ENCODE results near the gene RBP2. TPM values are rescaled to one million over a fixed set of nuclear protein-coding genes. Genes with fewer than 3 reads are reported as not detected.

RBP2 gene
- total and polyA plus RNA-seq, 4 donors, result 0.79 TPM; not detected in 3

DNA sequence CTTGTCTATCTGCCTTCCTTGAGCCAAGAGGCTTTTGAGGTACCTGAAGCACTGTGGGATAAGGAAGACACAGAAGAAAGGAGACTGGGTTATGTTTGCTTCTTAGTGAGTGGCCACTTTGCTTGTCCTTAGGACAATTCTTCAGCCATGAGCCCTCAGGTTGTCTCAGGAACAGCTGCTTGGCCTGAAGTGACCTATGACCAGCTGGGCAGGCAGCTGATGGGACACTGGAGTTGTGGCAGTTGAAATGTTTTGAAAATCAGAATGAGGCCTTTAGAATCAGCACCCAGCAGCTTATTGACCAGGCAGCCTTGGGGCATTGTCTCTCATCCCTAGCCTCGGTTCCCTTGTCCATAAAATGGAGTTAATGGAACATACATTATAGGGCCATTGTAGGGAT lies 37.0 kb downstream of the RBP2 start (continued):
- no peak for TF ChIP-seq ZBTB33 (IDR thresholded peaks at IDR 0.05)
- TF ChIP-seq, protein P1, sequence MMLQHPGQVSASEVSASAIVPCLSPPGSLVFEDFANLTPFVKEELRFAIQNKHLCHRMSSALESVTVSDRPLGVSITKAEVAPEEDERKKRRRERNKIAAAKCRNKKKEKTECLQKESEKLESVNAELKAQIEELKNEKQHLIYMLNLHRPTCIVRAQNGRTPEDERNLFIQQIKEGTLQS (IDR thresholded peaks at IDR 0.05), result no peak
- no peak for TF ChIP-seq FOXA1 (IDR thresholded peaks at IDR 0.05)
- TF ChIP-seq SP1 (IDR thresholded peaks at IDR 0.05), result no peak
- no peak for TF ChIP-seq RXRA (IDR thresholded peaks at IDR 0.05)

DNA sequence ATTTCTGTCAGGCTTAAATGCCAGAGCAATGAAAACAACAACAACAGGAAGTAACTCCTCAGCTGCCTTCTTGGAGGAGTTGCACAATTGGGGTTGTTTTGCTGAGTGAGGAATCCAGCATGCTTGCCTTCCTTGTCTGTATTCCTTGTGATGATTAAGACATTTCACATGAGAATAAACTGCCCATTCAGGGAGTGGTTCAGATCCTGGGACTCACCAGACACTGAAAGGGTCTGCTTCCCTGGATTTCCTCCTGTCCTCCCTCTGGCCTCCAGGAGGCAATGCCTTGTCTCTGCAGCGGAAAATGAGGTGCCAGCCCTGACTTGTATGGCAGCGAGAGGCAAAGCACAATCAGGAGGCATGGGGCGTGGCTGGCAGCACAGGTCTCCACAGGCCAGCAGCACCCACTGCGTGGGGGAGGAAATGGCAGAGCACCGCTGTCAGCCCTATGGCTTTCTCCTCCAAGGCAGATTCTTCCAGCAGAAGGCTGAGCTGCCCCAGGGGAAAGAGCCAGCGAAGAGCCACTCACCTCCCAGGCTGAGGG lies 41.5 kb downstream of the RBP2 start:
- Histone ChIP-seq H3K4me3 (ENCODE audit: low read depth in 1 of 3, low read length in 3 of 3) (no peak overlapping the region), H3K9ac (ENCODE audit: low read depth in 1 of 2, low read length in 2 of 2) (no peak overlapping the region), H3K36me3 (ENCODE audit: control insufficient read depth in 4 of 4, insufficient read depth in 3 of 4, low read depth in 1 of 4, low read length in 3 of 4) (no peaks in the 10 kb centered on the region), H3K9me3 (ENCODE audit: control insufficient read depth in 4 of 4, low read length in 3 of 4) (no peaks in the 10 kb centered on the region), H3K4me1 (ENCODE audit: control insufficient read depth in 4 of 4, insufficient read depth in 4 of 4, low read length in 3 of 4) (no peaks in the 10 kb centered on the region), H3K27me3 (ENCODE audit: control insufficient read depth in 4 of 4, insufficient read depth in 4 of 4, low read length in 3 of 4) (no peaks in the 10 kb centered on the region), H3K27ac (ENCODE audit: low read depth in 1 of 2, low read length in 2 of 2) (no peak overlapping the region)
- WGBS, result 86% methylated on average over 6 of the region's 6 CpGs
- no peak for TF ChIP-seq HNF4G (IDR thresholded peaks at IDR 0.05)
- TF ChIP-seq TAF1 (conservative IDR thresholded peaks at IDR 0.05), result no peak
- no peak for TF ChIP-seq NR2F2 (IDR thresholded peaks at IDR 0.05)
- TF ChIP-seq ZBTB33 (IDR thresholded peaks at IDR 0.05), result no peak
- no peak for TF ChIP-seq SP1 (IDR thresholded peaks at IDR 0.05)
- TF ChIP-seq, protein P2, sequence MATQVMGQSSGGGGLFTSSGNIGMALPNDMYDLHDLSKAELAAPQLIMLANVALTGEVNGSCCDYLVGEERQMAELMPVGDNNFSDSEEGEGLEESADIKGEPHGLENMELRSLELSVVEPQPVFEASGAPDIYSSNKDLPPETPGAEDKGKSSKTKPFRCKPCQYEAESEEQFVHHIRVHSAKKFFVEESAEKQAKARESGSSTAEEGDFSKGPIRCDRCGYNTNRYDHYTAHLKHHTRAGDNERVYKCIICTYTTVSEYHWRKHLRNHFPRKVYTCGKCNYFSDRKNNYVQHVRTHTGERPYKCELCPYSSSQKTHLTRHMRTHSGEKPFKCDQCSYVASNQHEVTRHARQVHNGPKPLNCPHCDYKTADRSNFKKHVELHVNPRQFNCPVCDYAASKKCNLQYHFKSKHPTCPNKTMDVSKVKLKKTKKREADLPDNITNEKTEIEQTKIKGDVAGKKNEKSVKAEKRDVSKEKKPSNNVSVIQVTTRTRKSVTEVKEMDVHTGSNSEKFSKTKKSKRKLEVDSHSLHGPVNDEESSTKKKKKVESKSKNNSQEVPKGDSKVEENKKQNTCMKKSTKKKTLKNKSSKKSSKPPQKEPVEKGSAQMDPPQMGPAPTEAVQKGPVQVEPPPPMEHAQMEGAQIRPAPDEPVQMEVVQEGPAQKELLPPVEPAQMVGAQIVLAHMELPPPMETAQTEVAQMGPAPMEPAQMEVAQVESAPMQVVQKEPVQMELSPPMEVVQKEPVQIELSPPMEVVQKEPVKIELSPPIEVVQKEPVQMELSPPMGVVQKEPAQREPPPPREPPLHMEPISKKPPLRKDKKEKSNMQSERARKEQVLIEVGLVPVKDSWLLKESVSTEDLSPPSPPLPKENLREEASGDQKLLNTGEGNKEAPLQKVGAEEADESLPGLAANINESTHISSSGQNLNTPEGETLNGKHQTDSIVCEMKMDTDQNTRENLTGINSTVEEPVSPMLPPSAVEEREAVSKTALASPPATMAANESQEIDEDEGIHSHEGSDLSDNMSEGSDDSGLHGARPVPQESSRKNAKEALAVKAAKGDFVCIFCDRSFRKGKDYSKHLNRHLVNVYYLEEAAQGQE (IDR thresholded peaks at IDR 0.05), result no peak
- TF ChIP-seq FOXA2 (IDR thresholded peaks at IDR 0.05), result no peak
- TF ChIP-seq, protein P1 (IDR thresholded peaks at IDR 0.05), result no peak
- TF ChIP-seq GABPA (IDR thresholded peaks at IDR 0.05 in 1 of 2, conservative IDR thresholded peaks at IDR 0.05 in 1 of 2), result no peak
- no peak for TF ChIP-seq YY1 (IDR thresholded peaks at IDR 0.05)
- no peak for TF ChIP-seq FOXA1 (IDR thresholded peaks at IDR 0.05)
- DNase-seq (ENCODE audit: low spot score), result no peak

DNA sequence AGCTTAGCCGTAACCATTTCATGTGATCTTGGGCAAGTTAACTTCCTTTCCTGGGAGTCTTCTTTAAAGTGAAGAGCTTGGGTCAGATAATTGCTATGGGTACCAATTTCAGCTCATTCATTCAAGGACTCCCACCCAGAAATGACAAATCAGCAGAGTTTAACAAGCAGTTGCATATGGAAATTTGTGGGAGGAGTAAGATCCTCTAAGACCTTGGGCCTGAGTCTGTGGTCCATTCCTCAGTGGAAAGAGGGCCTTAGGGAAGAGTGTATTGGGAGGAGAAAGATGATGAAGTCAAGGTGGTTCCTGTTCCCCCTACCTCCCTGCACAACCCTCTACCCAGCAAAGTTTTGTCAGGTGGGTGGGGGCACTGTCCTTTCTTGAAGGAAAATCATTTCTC lies 42.1 kb downstream of the RBP2 start:
- Histone ChIP-seq H3K36me3 (ENCODE audit: control insufficient read depth in 4 of 4, insufficient read depth in 3 of 4, low read depth in 1 of 4, low read length in 3 of 4) (no peaks in the 10 kb centered on the region), H3K4me1 (ENCODE audit: control insufficient read depth in 4 of 4, insufficient read depth in 4 of 4, low read length in 3 of 4) (no peaks in the 10 kb centered on the region), H3K27me3 (ENCODE audit: control insufficient read depth in 4 of 4, insufficient read depth in 4 of 4, low read length in 3 of 4) (no peaks in the 10 kb centered on the region), H3K27ac (ENCODE audit: low read depth in 1 of 2, low read length in 2 of 2) (no peak overlapping the region), H3K9me3 (ENCODE audit: control insufficient read depth in 4 of 4, low read length in 3 of 4) (no peaks in the 10 kb centered on the region), H3K9ac (ENCODE audit: low read depth in 1 of 2, low read length in 2 of 2) (no peak overlapping the region), H3K4me3 (ENCODE audit: low read depth in 1 of 3, low read length in 3 of 3) (no peak overlapping the region)
- no peak for DNase-seq (ENCODE audit: low spot score)
- WGBS, result 92% methylated on average over 1 of the region's 1 CpG
- TF ChIP-seq TAF1 (conservative IDR thresholded peaks at IDR 0.05), result no peak
- TF ChIP-seq ZBTB33 (IDR thresholded peaks at IDR 0.05), result no peak
- TF ChIP-seq, protein P2 (IDR thresholded peaks at IDR 0.05), result no peak
- no peak for TF ChIP-seq EGR1 (IDR thresholded peaks at IDR 0.05; ENCODE audit: low read depth in 2 of 2)
- TF ChIP-seq HNF4G (IDR thresholded peaks at IDR 0.05), result no peak
- no peak for TF ChIP-seq GABPA (IDR thresholded peaks at IDR 0.05 in 1 of 2, conservative IDR thresholded peaks at IDR 0.05 in 1 of 2)
- TF ChIP-seq SP1 (IDR thresholded peaks at IDR 0.05), result no peak
- TF ChIP-seq FOXA1 (IDR thresholded peaks at IDR 0.05), result no peak
